CD4-positive, alpha-beta T cell treated with Interleukin-6 at 100 ng/mL for 8 hours (primary cell): ENCODE data around the gene CMTM3.
"Not testable (repeated sequence)": the region's sequence is repeated elsewhere in the genome, so short reads cannot be mapped to it uniquely, and the experiment has no call there.

Experiments
- DNase-seq: peaks from one replicate; pipeline ENCODE4 v3.0.0-alpha.2; 2020; ENCODE audit warnings: mixed read lengths, low spot score

The CMTM3 gene, protein sequence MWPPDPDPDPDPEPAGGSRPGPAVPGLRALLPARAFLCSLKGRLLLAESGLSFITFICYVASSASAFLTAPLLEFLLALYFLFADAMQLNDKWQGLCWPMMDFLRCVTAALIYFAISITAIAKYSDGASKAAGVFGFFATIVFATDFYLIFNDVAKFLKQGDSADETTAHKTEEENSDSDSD

DNA sequence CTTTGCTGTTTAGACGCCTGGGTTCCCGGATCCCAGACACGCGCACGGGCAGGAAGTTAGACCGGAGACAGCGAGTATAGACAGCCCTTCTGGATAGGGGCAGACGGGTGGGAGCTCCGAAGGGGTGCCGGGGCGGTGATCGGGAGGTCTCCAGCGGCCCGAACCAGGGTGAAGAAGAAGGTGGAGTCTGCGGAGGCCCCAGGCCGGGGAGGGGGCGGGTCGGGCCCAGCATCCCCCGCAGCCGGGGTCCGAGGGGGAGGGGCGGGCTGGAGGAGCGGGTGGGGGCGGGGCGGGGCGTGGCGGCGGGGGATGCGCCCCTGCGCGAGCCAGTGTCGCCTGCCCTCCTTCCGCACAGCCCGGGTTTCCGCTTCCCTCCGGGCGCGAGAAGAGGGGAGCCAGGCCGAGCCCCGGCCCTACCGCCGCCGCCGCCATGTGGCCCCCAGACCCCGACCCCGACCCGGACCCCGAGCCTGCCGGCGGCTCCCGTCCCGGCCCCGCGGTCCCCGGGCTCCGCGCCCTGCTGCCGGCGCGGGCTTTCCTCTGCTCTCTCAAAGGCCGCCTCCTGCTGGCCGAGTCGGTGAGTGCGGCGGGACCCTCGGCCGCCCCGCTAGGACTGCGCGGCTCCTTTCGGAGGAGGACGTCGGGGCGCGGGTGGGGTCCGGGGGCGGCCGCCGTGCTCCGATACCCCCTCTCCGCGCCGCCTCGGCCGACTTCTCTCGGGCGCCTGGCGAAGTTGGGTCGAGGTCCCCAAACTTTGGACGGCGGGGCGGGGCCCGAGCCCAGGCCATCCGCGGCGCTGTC lies at the start of gene CMTM3:
CMTM3 (plus strand) TSS at position 329 of the 801 bp plus-strand sequence; CDS start at position 431, 102 bp downstream.
- peak; percentile 65 for DNase-seq

DNA sequence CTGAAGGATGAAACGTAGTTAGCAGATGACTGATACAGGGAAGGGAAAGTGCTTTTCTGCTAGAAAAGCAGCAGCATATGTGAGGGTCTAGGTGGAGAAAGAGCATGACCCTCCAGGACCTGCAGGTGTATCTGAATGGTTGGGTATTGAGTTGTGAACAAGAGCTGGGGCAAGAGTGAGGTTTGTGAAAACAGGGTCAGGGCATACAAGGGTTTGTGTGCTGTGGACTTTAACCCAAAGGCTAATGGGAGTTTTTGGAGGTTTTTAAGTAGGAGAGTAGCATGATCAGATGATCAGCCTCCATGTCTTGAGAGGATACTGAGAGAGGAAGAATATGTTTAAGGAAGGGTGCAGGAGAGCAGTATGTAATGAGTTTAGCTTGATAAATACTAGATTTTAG lies 44.4 kb upstream of the CMTM3 start:
- DNase-seq, result no peak

DNA sequence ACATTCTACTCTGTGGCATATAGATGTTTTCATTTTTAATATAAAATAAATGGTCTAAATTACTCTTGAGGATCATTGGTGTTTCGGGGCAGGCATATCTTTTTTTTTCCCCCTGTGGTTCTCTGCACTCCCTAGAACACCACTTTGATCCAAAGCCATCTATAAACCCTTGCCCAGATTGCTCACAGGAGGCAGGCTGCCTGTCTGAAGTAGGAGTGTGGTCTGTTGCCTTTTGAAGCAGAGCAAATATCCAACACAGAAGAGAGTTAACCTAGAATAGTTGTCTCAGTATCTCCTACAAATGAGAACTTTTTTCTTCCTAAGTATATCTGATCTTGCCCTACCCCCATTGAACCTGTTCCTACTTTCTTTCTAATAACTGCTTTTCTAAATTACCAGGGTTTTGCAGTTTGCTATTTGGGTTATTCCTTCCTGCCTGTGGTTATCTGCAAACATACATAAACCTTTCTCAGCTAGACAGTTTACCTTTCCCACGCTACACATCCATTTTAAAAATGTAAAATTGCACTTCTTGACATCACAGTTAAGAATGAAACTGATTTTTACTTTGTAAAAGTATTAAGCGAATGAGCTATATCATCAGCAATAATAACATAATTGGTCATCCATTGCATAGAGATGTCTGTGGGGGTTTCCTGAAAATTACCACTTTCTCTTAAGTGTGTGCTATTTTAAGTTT lies 43.0 kb upstream of the CMTM3 start:
- no peak for DNase-seq

DNA sequence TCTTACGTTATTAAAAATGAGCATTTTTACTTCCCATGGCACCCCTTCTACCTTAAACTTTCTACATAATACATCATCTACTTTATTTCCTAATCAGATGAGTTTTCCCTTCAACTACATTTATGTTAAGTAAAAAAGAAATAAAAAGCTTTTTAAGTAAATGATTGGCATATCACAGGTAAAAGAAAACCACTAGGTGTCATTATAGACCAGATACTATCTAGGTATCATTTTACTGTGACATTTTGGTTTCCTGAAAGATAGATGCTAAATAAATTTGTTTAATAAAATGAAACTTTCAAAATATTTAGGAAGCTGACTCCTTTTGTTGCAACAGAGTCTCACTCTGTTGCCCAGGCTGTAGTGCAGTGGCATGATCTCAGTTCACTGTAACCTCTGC lies 42.1 kb upstream of the CMTM3 start:
- no peak for DNase-seq

DNA sequence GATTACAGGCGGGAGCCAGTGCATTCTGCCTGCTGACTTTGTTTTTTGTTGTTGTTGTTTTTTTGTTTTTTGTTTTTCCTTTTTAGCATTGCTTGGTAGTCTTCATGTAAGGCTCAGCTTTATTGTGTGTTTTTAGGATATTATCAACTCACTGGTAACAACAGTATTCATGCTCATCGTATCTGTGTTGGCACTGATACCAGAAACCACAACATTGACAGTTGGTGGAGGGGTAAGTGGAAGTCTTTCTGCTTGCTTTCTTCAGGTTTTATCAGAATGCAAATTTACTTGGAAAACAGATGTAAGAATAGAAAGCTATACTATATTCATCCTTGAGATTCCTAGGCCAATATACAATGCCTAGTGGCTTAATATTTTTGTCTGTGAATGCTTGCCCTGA lies 41.5 kb upstream of the CMTM3 start:
- DNase-seq, result no peak

DNA sequence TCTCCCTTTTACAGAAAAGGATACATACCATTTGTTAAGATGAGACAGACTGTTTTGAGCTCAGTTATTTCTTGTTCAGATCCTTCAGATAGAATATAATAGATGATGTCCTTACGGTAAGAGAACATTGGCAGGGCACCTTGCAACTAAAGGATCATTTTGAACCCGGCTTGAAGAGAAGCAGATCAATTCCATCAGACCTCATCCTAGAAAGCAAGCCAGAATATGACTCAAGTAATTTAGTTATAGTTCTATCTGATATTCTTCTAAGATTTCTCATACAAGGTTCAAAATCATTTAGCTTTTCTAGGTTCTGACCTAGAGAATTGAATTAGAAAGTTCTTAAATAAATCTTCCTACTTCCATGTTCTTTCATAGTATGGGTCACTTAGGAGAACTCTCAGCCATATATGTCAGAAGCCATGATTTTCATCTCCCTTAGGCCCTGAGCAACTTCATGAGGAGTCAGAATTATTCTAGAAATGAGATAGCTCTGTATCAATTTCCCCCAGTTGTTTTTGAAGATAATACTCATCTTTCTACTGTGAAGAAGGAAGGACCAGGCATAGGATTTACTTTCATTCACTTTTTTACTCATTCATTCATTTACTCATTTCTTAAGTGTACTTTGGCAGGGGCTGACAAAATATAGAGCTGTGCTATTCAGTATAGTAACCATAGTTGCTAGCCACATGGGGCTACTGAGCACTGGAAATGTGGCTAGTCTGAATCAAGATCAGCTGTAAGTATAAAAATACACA lies 40.8 kb upstream of the CMTM3 start:
- DNase-seq, result no peak

DNA sequence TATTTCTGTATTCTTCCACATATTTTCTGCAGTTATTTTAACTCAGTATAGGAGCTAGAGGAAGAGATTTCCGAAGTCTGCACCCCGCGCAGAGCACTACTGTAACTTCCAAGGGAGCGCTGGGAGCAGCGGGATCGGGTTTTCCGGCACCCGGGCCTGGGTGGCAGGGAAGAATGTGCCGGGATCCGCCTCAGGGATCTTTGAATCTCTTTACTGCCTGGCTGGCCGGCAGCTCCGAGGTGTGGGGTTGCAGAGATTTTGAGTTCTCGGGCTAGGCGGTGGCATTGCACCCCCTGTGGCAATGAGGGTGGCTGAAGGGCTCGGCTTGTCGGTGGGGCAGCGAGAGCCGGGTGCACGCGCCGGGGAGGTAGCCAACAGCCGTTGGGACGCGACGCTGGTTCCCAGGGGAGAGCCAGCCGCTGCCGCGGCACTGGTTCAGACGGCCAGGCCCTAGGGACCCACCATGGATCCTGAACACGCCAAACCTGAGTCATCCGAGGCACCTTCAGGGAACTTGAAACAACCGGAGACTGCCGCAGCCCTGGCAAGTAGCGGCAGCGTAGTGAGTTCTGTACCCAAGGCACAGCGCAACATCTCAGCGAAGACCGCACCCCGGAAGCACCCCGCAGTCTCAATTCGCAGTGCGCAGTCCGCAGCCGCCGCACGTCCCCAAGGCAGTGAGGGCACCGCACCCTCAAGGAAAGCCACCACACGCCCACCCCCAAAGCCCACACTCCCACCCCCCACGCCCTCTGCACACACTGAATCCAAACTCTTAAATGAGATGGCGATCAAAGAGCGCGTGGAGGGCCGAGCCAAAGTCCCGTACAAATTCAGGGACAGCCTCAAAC lies 38.2 kb upstream of the CMTM3 start, which contains the start of gene CMTM1:
CMTM1 (plus strand) TSS at position 389 of the 851 bp plus-strand sequence; CDS start at position 464, 75 bp downstream.
- no peak for DNase-seq

DNA sequence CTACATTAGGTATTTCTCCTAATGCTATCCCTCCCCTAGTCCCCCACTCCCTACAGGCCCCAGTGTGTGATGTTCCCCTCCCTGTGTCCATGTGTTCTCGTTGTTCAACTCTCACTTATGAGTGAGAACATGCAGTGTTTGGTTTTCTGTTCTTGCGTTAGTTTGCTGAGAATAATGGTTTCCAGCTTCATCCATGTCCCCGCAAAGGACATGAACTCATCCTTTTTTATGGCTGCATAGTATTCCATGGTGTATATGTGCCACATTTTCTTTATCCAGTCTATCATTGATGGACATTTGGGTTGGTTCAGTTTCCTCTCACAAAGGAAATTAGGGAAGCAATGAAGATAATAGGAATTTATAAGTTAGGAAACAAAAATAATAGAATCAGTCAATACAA lies 37.2 kb upstream of the CMTM3 start:
- not testable (repeated sequence) for DNase-seq

DNA sequence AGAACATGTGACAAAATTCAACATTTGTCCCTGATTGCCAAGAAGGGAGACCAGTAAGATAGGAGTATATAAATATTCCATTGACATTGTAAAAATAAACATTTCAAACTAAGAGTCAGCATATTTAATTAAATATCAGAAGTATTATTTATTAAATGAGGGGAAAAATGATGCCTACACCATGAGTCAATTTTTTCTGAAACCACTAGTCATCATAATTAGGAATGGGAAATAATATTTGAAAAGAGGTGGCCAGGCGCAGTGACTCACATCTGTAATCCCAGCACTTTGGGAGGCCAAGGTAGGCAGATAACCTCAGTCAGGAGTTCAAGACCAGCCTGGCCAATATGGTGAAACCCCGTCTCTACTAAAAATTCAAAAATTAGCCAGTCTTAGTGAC lies 36.1 kb upstream of the CMTM3 start:
- no peak for DNase-seq

DNA sequence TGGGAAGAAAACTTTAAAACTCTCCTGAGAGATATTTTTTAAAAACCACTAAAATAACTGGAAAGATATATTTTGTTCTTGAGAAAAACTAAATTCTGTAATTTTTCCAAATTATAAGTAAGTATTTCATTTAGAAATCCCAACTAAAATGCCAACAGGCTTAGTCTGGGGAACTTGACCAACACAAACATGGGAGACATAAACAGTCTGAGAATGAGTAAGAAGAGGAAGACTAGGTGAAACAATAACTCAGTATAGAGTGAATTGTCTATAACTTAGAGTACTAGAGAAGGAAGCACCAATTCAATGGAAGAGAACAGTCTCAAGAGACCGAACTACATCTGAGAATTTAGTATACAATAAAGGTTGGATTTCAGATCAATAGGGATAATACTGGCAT lies 35.4 kb upstream of the CMTM3 start:
- DNase-seq, result no peak

DNA sequence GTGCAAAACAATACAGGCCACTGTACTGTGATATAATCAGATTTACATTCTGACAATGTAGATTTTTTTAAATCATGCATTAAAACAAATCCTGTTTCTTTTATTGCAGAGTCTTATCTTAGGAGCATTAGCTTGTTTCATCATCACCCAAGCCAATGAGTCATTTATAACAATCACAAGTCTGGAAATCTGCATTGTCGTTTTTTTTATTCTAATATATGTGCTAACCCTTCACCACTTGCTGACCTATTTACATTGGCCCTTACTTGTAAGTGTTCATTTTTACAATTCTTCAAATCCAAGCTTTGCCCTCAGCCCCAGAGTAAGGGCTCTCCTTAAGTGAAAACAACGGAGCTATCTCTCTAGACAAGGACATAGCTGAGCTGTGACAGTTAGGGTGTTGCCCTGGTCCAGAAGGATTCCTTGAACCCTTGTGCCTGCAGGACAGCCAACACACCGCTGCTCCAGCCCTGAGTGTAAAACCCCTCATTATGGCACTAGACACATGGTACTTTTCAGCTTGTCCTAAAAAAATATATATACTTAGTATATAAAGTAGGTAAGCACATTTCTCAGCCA lies 34.6 kb upstream of the CMTM3 start:
- DNase-seq, result no peak

DNA sequence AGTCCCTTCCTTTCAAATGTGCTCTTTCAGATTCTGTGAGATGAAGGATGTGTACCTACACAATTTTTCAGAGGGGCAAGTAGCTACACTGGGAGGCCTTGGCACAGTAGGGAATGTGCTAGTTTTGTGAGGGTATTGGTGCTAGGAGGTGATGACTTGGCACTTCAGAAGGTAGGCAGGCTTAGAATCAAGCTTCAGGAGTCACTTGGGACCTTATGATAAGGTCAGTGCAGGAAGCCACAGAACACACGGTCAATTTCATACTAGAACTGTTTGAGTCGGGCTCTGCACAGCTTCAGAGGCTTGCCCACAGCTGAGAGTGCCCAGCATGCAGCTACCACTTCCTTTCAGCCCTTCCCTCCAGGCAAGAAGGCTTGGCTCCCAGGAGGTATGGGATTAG lies 32.1 kb upstream of the CMTM3 start:
- DNase-seq, result no peak

DNA sequence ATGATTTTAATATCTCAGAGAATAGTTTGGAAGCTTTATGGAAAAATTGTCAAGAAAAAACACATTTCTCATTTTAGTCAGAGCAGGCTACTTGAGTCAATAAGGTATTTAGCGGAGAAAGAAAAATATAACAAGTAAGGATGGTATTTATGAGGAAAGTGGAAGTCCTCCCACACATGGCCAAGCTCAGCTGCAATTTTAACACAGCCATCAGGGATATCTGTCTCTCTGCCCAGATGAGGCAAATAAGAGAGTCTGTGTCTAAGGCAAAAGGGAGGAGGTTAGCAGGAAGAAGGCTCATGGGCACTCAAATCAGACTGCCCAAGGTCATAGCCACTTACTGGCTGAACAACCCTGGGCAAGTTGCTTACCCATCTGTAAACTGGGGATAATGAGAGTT lies 30.4 kb upstream of the CMTM3 start:
- no peak for DNase-seq

DNA sequence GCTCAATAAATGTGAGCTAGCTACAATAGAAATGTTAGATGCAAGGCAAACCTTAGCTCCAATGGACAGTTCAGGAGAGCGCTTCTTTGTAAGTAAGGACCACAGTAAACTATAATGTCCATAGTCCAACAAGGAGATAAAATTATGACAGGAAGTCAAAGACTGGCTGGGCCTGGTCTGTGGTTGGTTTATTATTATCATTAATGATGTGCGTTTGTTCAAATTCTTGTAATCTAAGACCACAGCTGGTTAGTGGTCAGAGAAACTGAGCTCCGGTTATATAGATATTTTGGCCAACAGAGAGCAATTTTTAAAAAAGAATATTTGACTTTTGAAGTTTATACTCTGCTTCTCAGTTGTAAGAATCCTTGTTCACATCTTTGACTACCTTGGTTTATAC lies 30.0 kb upstream of the CMTM3 start:
- DNase-seq, result no peak

DNA sequence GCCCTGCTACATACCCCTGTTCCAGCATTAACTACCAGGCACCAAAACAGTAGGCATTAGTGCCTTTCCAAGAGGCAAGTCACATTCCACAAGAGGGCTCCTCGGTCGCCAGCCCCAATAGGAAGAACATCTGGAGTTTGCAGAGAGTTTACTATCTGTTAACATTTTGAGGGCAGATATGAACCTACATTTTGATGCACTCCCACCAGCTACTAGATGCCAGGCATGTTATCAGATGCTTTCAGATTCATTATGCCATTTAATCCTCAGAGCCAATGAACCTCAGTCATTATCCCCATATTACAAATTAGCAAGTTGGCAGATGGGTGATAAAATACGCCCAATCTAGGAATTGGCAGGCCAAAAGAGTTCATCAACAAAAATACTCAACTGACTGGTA lies 29.4 kb upstream of the CMTM3 start:
- DNase-seq, result no peak

DNA sequence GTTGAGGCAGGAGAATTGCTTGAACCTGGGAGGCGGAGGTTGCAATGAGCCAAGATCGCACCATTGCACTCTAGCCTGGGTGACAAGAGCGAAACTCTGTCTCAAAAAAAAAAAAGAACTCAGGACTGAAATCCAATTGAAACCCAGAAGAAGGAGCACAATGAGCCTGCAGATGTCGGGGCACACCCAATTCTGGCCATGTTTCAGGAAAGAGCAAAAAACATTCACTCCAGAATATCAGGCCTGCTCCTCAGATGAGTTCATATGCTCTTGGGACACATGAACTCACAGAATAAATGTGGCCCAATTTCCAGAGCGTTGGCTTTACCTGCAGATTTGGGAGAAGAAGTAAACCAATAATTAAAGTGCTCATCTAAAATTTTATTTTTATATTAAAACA lies 28.2 kb upstream of the CMTM3 start:
- DNase-seq, result no peak

DNA sequence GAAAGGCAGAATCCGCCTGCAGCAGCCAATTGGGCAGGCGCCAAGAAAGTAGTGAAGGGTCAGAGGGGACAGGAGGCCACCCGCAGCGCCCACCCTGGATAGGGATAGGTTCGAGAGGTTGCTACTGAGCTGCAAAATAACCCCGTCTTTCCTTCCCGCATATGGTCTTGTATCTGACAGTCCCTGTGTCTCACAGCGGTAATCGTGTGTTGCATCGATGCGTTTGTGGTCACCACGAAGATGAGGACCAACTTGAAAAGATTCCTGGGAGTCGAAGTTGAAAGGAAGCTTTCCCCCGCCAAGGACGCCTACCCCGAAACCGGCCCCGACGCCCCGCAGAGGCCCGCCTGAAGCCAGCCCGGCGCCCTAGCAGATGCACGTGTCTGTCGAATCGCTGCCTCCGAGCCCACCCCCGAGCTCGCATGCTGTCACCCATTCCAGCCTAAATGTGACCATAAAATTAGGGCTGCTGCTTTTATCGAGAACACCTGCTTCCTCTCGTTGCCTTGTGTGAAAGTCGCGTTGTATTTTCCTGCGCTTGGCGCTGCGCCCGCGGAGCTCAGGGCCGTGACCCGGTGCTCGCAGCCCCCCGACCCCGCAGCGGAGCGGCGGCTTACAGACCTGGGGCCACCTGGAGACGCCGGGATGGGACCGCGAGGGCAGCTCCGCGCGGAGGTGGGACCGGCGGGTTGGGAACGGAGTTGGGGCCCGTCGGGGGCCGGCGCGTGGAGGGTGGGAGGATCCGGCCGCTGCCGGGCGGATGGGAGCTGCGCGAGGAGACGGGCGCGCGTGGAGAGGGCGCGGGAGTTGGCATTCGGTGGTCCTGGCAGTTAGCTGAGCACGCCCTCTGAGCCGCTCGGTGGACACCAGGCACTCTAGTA lies 25.6 kb upstream of the CMTM3 start, which contains the start of gene CMTM2:
CMTM2 (plus strand) TSS at position 813 of the 881 bp plus-strand sequence. CDS start 145 bp downstream, outside the sequence.
- no peak for DNase-seq

DNA sequence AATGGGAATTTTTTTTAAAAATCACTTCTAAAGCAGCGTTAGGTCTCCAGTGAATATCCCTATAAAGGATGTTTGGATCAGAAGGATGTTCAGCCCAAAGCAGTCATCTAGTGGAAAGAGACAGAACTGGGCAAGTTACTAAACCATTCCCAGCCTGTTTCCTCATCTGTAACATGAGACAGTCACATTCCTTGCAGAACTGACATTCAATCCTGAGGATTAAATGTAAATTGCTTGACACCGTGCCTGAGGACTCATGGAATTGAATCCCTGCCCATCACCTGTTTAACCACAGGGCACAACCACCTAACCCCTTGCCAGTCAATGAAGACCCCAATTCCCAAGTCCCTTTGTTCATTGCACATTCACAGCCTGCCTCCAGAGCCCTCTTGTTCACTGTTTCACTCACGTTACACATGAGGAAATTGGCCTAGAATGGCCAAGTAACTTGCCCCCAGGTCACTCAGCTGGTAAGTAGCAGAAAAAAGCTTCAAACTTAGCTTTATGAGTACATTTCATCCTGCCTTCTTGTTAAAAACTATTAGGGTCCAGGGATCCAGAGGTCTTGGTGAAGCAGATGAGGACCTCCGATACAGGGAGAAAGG lies 23.8 kb upstream of the CMTM3 start:
- DNase-seq, result no peak

DNA sequence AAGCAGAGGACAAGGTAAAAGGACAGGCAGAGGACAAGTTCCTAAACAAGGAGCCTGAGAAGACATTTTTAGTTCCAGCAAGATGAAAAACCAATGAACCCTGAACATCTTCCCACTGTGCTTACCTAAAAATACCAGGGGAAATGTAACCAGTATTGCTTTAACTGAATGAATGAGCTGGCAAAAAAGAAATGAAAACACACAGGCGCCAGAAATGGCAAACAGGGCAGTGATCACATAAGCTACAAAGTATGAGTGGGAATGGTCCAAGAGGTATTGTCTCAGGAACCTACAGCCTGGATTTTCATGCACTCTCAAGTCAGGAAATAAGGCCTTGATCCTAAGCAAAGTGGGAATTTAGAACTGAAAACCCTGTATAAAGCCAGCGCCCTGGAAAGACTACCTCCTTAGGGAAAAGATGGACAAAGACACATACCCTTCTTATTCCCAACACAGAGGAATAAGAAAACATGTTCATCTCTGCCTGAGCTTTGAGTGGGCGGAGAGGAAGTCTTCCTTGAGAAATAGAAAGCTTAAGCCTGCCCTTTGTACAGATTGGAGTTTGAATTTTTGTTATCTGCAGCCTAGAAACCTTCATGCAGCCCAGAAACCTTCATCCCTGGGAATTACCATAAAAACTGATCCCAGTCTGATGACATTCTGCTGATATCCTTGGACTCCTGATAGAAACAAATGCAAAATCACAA lies 23.1 kb upstream of the CMTM3 start:
- DNase-seq, result no peak
